Measurements from ENCODE around the gene RAPGEF2. TPM values are rescaled to one million over a fixed set of nuclear protein-coding genes. Genes with fewer than 3 reads are reported as not detected.

The RAPGEF2 gene
- total and polyA plus RNA-seq, 10 donors, result 4.4 to 115 (median 91.0) TPM

GRCh38 chr4:159360549-159360948 is 257.7 kb downstream of the RAPGEF2 start:
- Histone ChIP-seq H3K4me3 (no peak overlapping the region), H3K4me1 (peaks cover 0 to 11% (median 0%) of the 10 kb centered on the region in 6 donors), H3K36me3 (peaks cover 0 to 68% (median 39%) of the 10 kb centered on the region in 6 donors), H3K27me3 (replicated peaks in 1 of 7) (no peaks in the 10 kb centered on the region), H3K27ac (peak overlapping the region in 3 of 8 donors; percentile 8 to 26 (median 23)), H3K9me3 (no peaks in the 10 kb centered on the region)
- TF ChIP-seq POLR2AphosphoS5 (IDR thresholded peaks at IDR 0.05) (no peak), POLR2A (IDR thresholded peaks at IDR 0.05) (no peak), CTCF (IDR thresholded peaks at IDR 0.05 in 8 of 11, conservative IDR thresholded peaks at IDR 0.05 in 3 of 11) (no peak)
- 89 to 96% (median 93%) methylated on average over 3 of the region's 3 CpGs for WGBS, 5 donors
- DNase-seq, result no peak
- intact Hi-C loops (cut with DNase I; ENCODE audit: low total_unique reads), result no loop called here

GRCh38 chr4:159363361-159363760 is 260.5 kb downstream of the RAPGEF2 start:
- no peaks in the 10 kb centered on the region for H3K9me3 ChIP-seq
- WGBS, 5 donors, result 87 to 96% (median 93%) methylated on average over 3 of the region's 3 CpGs
- no peak overlapping the region for H3K27ac ChIP-seq
- H3K36me3 ChIP-seq, result peaks cover 0 to 39% (median 18%) of the 10 kb centered on the region in 6 donors
- no peaks in the 10 kb centered on the region for H3K27me3 ChIP-seq (replicated peaks in 1 of 7)
- no peak overlapping the region for H3K4me3 ChIP-seq
- TF ChIP-seq POLR2AphosphoS5 (IDR thresholded peaks at IDR 0.05) (no peak), CTCF (IDR thresholded peaks at IDR 0.05 in 8 of 11, conservative IDR thresholded peaks at IDR 0.05 in 3 of 11) (no peak), POLR2A (IDR thresholded peaks at IDR 0.05) (no peak)
- intact Hi-C loops (cut with DNase I; ENCODE audit: low total_unique reads), result no loop called here
- H3K4me1 ChIP-seq, result peaks cover 0 to 25% (median under 1%) of the 10 kb centered on the region in 6 donors
- no peak for DNase-seq

DNA sequence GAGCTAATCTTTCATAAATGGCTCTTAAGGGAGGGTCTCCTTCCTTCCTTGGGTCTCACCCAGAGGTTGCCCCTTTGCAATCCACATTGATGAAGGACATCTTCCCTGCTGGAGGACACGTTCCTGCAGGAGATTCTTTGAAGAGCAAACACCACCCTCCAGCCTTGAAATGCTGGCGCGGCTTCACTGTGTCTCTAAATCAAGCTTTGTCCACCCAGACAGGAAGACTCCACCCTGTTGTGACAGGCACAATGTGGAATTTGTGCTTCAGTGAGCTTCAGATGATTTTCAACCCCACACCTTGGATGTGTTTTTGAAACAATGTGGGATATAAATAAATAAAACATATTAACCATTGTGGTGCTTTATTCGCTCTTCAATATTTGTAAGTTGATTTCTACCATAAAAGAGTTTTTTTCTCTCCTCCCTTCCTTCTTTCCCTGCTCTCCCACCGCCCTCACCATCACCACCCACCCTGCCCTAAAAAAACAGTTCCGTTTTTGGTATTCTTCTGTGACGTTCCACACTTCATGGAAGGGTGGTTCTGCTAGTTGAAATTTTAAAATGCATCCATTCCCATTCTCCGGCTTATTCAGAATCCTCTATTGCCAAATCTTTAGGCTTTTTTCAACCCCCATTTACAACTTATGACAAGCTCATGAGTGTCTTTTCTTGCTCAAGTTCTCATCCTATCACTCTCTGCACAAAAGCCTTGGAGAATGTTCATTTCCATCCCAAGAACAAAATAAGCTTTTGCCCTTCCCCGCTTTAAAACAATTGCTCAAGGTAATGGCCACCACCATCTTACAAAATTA is 264.3 kb downstream of the RAPGEF2 start:
- H3K36me3 ChIP-seq, result peaks cover 0 to 1% (median 0%) of the 10 kb centered on the region in 6 donors
- TF ChIP-seq POLR2A (IDR thresholded peaks at IDR 0.05) (no peak), POLR2AphosphoS5 (IDR thresholded peaks at IDR 0.05) (peak in 1 of 3 donors; percentile 42)
- 42 to 55% (median 52%) methylated on average over 9 of the region's 9 CpGs for WGBS, 5 donors
- H3K4me3 ChIP-seq, result peak overlapping the region in 2 of 8 donors; percentile 2 to 17
- intact Hi-C loops (cut with DNase I; ENCODE audit: low total_unique reads), result no loop called here
- peaks cover 0 to 20% (median 1%) of the 10 kb centered on the region in 6 donors for H3K4me1 ChIP-seq
- no peaks in the 10 kb centered on the region for H3K27me3 ChIP-seq (replicated peaks in 1 of 7)
- no peak for DNase-seq
- H3K9me3 ChIP-seq, result peaks cover 0 to 10% (median 0%) of the 10 kb centered on the region in 8 donors
- peak overlapping the region; percentile 40 to 77 (median 65) for H3K27ac ChIP-seq

DNA sequence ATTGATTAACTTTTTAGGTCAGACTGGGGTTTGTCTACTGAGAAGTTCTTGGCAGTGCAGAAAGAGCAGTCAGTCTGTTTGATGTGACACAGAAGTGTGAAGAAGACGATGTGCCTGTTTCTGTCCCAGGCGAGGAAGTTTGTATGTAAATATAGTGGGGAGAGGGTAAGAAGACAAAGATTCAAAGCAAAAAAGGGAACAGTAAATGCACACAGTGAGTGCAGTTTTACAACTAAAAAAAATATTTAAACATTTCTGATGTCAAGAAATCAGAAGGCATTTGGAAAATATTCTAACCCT is 264.9 kb downstream of the RAPGEF2 start:
- Histone ChIP-seq H3K27me3 (replicated peaks in 1 of 7) (no peaks in the 10 kb centered on the region), H3K27ac (peak overlapping the region in 7 of 8 donors; percentile 40 to 77 (median 65)), H3K9me3 (peaks cover 0 to 10% (median 0%) of the 10 kb centered on the region in 8 donors), H3K36me3 (no peaks in the 10 kb centered on the region), H3K4me1 (peaks cover 0 to 20% (median 1%) of the 10 kb centered on the region in 6 donors), H3K4me3 (no peak overlapping the region)
- TF ChIP-seq POLR2AphosphoS5 (IDR thresholded peaks at IDR 0.05) (no peak), CTCF (IDR thresholded peaks at IDR 0.05 in 8 of 11, conservative IDR thresholded peaks at IDR 0.05 in 3 of 11) (no peak), POLR2A (IDR thresholded peaks at IDR 0.05) (no peak)
- WGBS, 5 donors, result 25 to 34% (median 30%) methylated on average over 2 of the region's 2 CpGs
- DNase-seq, result no peak
- intact Hi-C loops (cut with DNase I; ENCODE audit: low total_unique reads), result no loop called here

Data from spleen (tissue), 11 donors.